DOHH2 (cell line): ENCODE measurements around the gene ASIC5.

Experiments
- H3F3A ChIP-seq: fragments of 200-600 bp; sonication (generic), shearing (Covaris generic); 2 replicates; pipeline ENCODE4 v1.6.0; 2016; ENCODE audit warnings: antibody characterized with exemption, mild to moderate bottlenecking; ENCODE audit not compliant: control insufficient read depth, insufficient read depth
- H3K27ac ChIP-seq: fragments of 200-600 bp; sonication (generic); 2 replicates; pipeline ENCODE4 v1.5.1; 2014; ENCODE audit warnings: low read depth, mild to moderate bottlenecking, low read length, moderate library complexity
- H3K27me3 ChIP-seq: fragments of 200-600 bp; sonication (generic); 2 replicates; pipeline ENCODE4 v1.6.1; 2014; ENCODE audit warnings: mild to moderate bottlenecking, low read length, mixed read lengths; ENCODE audit not compliant: control insufficient read depth
- H3K36me3 ChIP-seq: fragments of 200-600 bp; sonication (generic); 2 replicates; pipeline ENCODE4 v1.6.1; 2014; ENCODE audit warnings: mild to moderate bottlenecking, low read length, moderate library complexity, mixed read lengths; ENCODE audit not compliant: control insufficient read depth
- H3K4me1 ChIP-seq: fragments of 200-600 bp; sonication (generic); 2 replicates; pipeline ENCODE4 v1.6.1; 2014; ENCODE audit warnings: mild to moderate bottlenecking, low read length, mixed read lengths; ENCODE audit not compliant: control insufficient read depth
- H3K4me2 ChIP-seq: fragments of 200-600 bp; sonication (generic); 2 replicates; pipeline ENCODE4 v1.6.0; 2014; ENCODE audit warnings: mild to moderate bottlenecking, low read length, moderate library complexity
- H3K4me3 ChIP-seq: fragments of 200-600 bp; sonication (generic); 2 replicates; pipeline ENCODE4 v1.5.1; 2014; ENCODE audit warnings: mild to moderate bottlenecking, low read length, mixed read lengths
- H3K79me2 ChIP-seq: fragments of 200-600 bp; sonication (generic); 2 replicates; pipeline ENCODE4 v1.6.1; 2014; ENCODE audit warnings: mild to moderate bottlenecking, low read length, mixed read lengths; ENCODE audit not compliant: control insufficient read depth
- H3K9me2 ChIP-seq: fragments of 200-600 bp; sonication (generic); replicated peaks from 2 replicates; pipeline ENCODE4 v1.6.1; 2014; ENCODE audit warnings: mild to moderate bottlenecking, low read length, mixed read lengths; ENCODE audit not compliant: control insufficient read depth
- H3K9me3 ChIP-seq: fragments of 200-600 bp; sonication (generic); 2 replicates; pipeline ENCODE4 v1.6.1; 2014; ENCODE audit warnings: antibody characterized with exemption, low read length, mixed read lengths; ENCODE audit not compliant: control insufficient read depth, insufficient read depth
- H4K20me1 ChIP-seq: fragments of 200-600 bp; sonication (generic); 2 replicates; pipeline ENCODE4 v1.6.0; 2014; ENCODE audit warnings: low read depth, mild to moderate bottlenecking, antibody characterized with exemption, low read length, moderate library complexity; ENCODE audit not compliant: control insufficient read depth, insufficient read depth
- CTCF ChIP-seq: fragments of 200-600 bp; sonication (generic); IDR thresholded peaks from one replicate; pipeline ENCODE4 v1.5.1; 2014; ENCODE audit warnings: antibody characterized with exemption, mild to moderate bottlenecking, low read depth, low read length; ENCODE audit not compliant: poor library complexity, severe bottlenecking
- EZH2phosphoT487 ChIP-seq: fragments of 200-600 bp; sonication (generic); IDR thresholded peaks from 2 replicates; pipeline ENCODE4 v1.6.1; 2017; ENCODE audit warnings: borderline replicate concordance, mild to moderate bottlenecking, antibody characterized with exemption, low read length, moderate library complexity, mixed read lengths

ASIC5 gene

GRCh38 chr4:155877971-155878370, 11.9 kb upstream of the ASIC5 start:
- no peaks in the 10 kb centered on the region for H3K9me3 ChIP-seq
- no peaks in the 10 kb centered on the region for H3K9me2 ChIP-seq
- no peak overlapping the region for H3K27ac ChIP-seq
- H3K4me1 ChIP-seq = no peaks in the 10 kb centered on the region
- TF ChIP-seq CTCF = no peak
- TF ChIP-seq EZH2phosphoT487 = no peak
- no peak overlapping the region for H3K4me3 ChIP-seq
- no peaks in the 10 kb centered on the region for H4K20me1 ChIP-seq
- H3K27me3 ChIP-seq = no peaks in the 10 kb centered on the region
- no peaks in the 10 kb centered on the region for H3K79me2 ChIP-seq
- H3K36me3 ChIP-seq = no peaks in the 10 kb centered on the region
- H3K4me2 ChIP-seq = no peak overlapping the region
- no peaks in the 10 kb centered on the region for H3F3A ChIP-seq

- H4K20me1 ChIP-seq = no peaks in the 10 kb centered on the region
- H3K4me2 ChIP-seq = no peak overlapping the region
- no peak for TF ChIP-seq CTCF
- no peak for TF ChIP-seq EZH2phosphoT487
- no peaks in the 10 kb centered on the region for H3K27me3 ChIP-seq
- no peak overlapping the region for H3K4me3 ChIP-seq
- no peaks in the 10 kb centered on the region for H3F3A ChIP-seq
- no peaks in the 10 kb centered on the region for H3K4me1 ChIP-seq
- no peaks in the 10 kb centered on the region for H3K9me2 ChIP-seq
- H3K27ac ChIP-seq = no peak overlapping the region
- H3K36me3 ChIP-seq = no peaks in the 10 kb centered on the region
- no peaks in the 10 kb centered on the region for H3K9me3 ChIP-seq
- no peaks in the 10 kb centered on the region for H3K79me2 ChIP-seq
These were observed 9.8 kb upstream of the ASIC5 start for GRCh38 chr4:155875878-155876277.

GRCh38 chr4:155855897-155856296, 10.2 kb downstream of the ASIC5 start:
- Histone ChIP-seq H3K4me2 (no peak overlapping the region), H3K4me3 (no peak overlapping the region), H3K27me3 (no peaks in the 10 kb centered on the region), H3K4me1 (no peaks in the 10 kb centered on the region), H3K36me3 (no peaks in the 10 kb centered on the region), H3F3A (no peaks in the 10 kb centered on the region), H3K9me3 (no peaks in the 10 kb centered on the region), H3K9me2 (no peaks in the 10 kb centered on the region), H3K79me2 (no peaks in the 10 kb centered on the region), H3K27ac (no peak overlapping the region), H4K20me1 (no peaks in the 10 kb centered on the region)
- TF ChIP-seq CTCF = no peak
- no peak for TF ChIP-seq EZH2phosphoT487
